HepG2 (cell line): ENCODE results near the gene VEZF1. TPM values are rescaled to one million over a fixed set of nuclear protein-coding genes. Genes with fewer than 3 reads are reported as not detected.
A peak's percentile ranks its signal among the peaks of the same experiment; 100 is the strongest.

Experiments
- BORCS8-MEF2B ChIP-seq: sonication (generic); formaldehyde crosslinking; IDR thresholded peaks from 2 replicates; pipeline ENCODE4 v1.8.0; 2022; ENCODE audit warnings: mild to moderate bottlenecking, missing genetic modification reagents
- CERS6 ChIP-seq: sonication (generic); formaldehyde crosslinking; IDR thresholded peaks from 2 replicates; pipeline ENCODE4 v1.5.0; 2020; ENCODE audit warnings: missing genetic modification reagents
- ELF3 ChIP-seq: IDR thresholded peaks from 2 replicates; pipeline ENCODE4 v1.6.1; 2016; ENCODE audit warnings: missing genetic modification reagents, missing compliant biosample characterization
- ETV6 ChIP-seq: sonication (generic); formaldehyde crosslinking; conservative IDR thresholded peaks from 2 replicates; pipeline ENCODE4 v1.4.0; 2020; ENCODE audit warnings: missing genetic modification reagents
- FIP1L1 ChIP-seq: fragments of 200-400 bp; formaldehyde crosslinking; IDR thresholded peaks from 2 replicates; pipeline ENCODE4 v1.6.1; 2018; ENCODE audit warnings: low read depth, mild to moderate bottlenecking, low read length, moderate library complexity, borderline replicate concordance; ENCODE audit not compliant: insufficient read depth
- GMEB1 ChIP-seq: sonication (generic); formaldehyde crosslinking; IDR thresholded peaks from 2 replicates; pipeline ENCODE4 v1.5.1; 2020; ENCODE audit warnings: missing genetic modification reagents, mild to moderate bottlenecking, borderline replicate concordance
- HMGA1 ChIP-seq: sonication (generic); formaldehyde crosslinking; conservative IDR thresholded peaks from 2 replicates; pipeline ENCODE4 v1.4.0; 2020; ENCODE audit warnings: missing genetic modification reagents
- MAF1 ChIP-seq: sonication (generic); formaldehyde crosslinking; IDR thresholded peaks from 2 replicates; pipeline ENCODE4 v1.5.0; 2020; ENCODE audit warnings: missing genetic modification reagents, borderline replicate concordance
- NCOA5 ChIP-seq: sonication (generic); formaldehyde crosslinking; IDR thresholded peaks from 2 replicates; pipeline ENCODE4 v1.4.0; 2020; ENCODE audit warnings: missing genetic modification reagents
- PHF21A ChIP-seq: sonication (generic); formaldehyde crosslinking; IDR thresholded peaks from 2 replicates; pipeline ENCODE4 v1.5.0; 2020; ENCODE audit warnings: mild to moderate bottlenecking, missing genetic modification reagents
- PHF5A ChIP-seq: IDR thresholded peaks from one replicate; pipeline ENCODE4 v1.6.1; 2018; ENCODE audit warnings: low read depth, missing genetic modification reagents; ENCODE audit not compliant: unreplicated experiment
- POLR2A ChIP-seq, 2 experiments: IDR thresholded peaks; 2 replicates each; pipeline ENCODE4 v1.6.1; 2011; ENCODE audit warnings: low read depth in 2 of 2, low read length in 2 of 2, mild to moderate bottlenecking in 1 of 2, moderate library complexity in 1 of 2; ENCODE audit not compliant: insufficient read depth in 1 of 2
- SP5 ChIP-seq: IDR thresholded peaks from 2 replicates; pipeline ENCODE4 v1.6.1; 2016; ENCODE audit warnings: low read depth, borderline replicate concordance
- TBX2 ChIP-seq: sonication (generic); formaldehyde crosslinking; IDR thresholded peaks from 2 replicates; pipeline ENCODE4 v1.5.0; 2020; ENCODE audit warnings: missing genetic modification reagents, mild to moderate bottlenecking, borderline replicate concordance
- ZBTB25 ChIP-seq: IDR thresholded peaks from 2 replicates; pipeline ENCODE4 v1.6.1; 2018; ENCODE audit warnings: missing genetic modification reagents
- ZFX ChIP-seq: sonication (generic); formaldehyde crosslinking; IDR thresholded peaks from 2 replicates; pipeline ENCODE4 v1.4.0; 2020; ENCODE audit warnings: mild to moderate bottlenecking, low read depth, missing genetic modification reagents, moderate library complexity
- ZNF788 ChIP-seq: sonication (generic); formaldehyde crosslinking; IDR thresholded peaks from 2 replicates; pipeline ENCODE4 v1.5.0; 2020; ENCODE audit warnings: mild to moderate bottlenecking, missing genetic modification reagents, borderline replicate concordance
- ZNF800 ChIP-seq: sonication (generic); formaldehyde crosslinking; IDR thresholded peaks from 2 replicates; pipeline ENCODE4 v1.4.0; 2020; ENCODE audit warnings: missing genetic modification reagents
- polyA plus RNA-seq, 8 experiments: library from polyadenylated mRNA; depleted of rRNA in 3 of 8; stranded (reverse) in 7 of 8; unstranded in 1 of 8; fragments of >200 nt; fragmentation: Illumina TruSeq in 4 of 8; extraction: Trizol in 4 of 8; gene quantifications; 2 replicates each; pipeline versions ENCODE4 v1.2.1 to v1.2.3, GENCODE V29; 2011 to 2016; ENCODE audit warnings: low read depth in 4 of 8, missing spikeins in 1 of 8, mixed read lengths in 1 of 8; ENCODE audit not compliant: insufficient read depth in 1 of 8
- total RNA-seq, 5 experiments: library from RNA; depleted of rRNA; stranded (reverse); fragments of >200 nt; fragmentation: Illumina TruSeq; extraction: Trizol; gene quantifications; 2 replicates each; pipeline ENCODE4 v1.2.3, GENCODE V29; 2016; ENCODE audit warnings: low read depth in 1 of 5
- TF ChIP-seq, protein P1 (sequence below): sonication (generic); formaldehyde crosslinking; IDR thresholded peaks from 2 replicates; pipeline ENCODE4 v1.4.0; 2020; ENCODE audit warnings: low read depth, mild to moderate bottlenecking, missing genetic modification reagents
- TF ChIP-seq, protein P2 (sequence below): sonication (generic); formaldehyde crosslinking; IDR thresholded peaks from 2 replicates; pipeline ENCODE4 v1.4.0; 2020; ENCODE audit warnings: missing genetic modification reagents, borderline replicate concordance
- TF ChIP-seq, protein P3 (sequence below): IDR thresholded peaks from 2 replicates; pipeline ENCODE4 v1.6.1; 2012; ENCODE audit warnings: inconsistent platforms

The VEZF1 gene
- total and polyA plus RNA-seq, 2 of the 13 experiments (the other 11 are each of a cell fraction or from before 2014, with no cell fraction given): 45.9 to 49.7 TPM

DNA sequence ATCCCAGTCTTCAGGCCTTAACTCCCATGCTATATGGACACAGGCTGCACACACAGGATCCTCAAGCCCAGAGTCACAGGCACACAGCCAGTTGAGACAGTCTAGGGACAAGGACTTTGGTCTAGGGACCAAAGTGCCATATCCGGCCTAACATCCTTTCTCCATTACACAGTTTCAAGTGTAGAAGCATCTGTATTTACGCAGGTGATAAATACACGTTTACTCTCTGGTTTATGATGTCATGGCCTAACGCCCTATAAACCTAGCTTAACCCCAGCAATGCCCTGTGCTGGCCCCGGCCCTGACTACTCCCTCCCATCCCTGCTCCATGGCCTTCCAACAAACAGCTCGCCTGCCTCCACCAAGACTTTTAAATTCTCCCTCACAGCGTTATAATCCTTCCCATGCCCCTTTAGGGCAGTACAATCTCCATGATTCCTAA, 50.0 kb downstream of the VEZF1 start (continued):
- TF ChIP-seq, protein P1, sequence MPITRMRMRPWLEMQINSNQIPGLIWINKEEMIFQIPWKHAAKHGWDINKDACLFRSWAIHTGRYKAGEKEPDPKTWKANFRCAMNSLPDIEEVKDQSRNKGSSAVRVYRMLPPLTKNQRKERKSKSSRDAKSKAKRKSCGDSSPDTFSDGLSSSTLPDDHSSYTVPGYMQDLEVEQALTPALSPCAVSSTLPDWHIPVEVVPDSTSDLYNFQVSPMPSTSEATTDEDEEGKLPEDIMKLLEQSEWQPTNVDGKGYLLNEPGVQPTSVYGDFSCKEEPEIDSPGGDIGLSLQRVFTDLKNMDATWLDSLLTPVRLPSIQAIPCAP (CRISPR knock-in tag): no peak
- TF ChIP-seq ZNF800 (CRISPR knock-in tag): no peak
- no peak for TF ChIP-seq HMGA1 (CRISPR knock-in tag)
- TF ChIP-seq PHF5A (CRISPR knock-in tag): peak; percentile 76
- TF ChIP-seq ZBTB25 (CRISPR knock-in tag): peak; percentile 71; the same call in 1 of the 2 replicates
- TF ChIP-seq MAF1 (CRISPR knock-in tag): no peak
- TF ChIP-seq FIP1L1: no peak
- peak; percentile 55; the same call in 1 of the 2 replicates for TF ChIP-seq ZFX
- TF ChIP-seq TBX2: peak; percentile 75
- TF ChIP-seq ZNF788: 0 out of 2 replicates have a peak, but pooled peaks have one; percentile 22
- peak; percentile 66 for TF ChIP-seq PHF21A (CRISPR knock-in tag)
- no peak for TF ChIP-seq ETV6 (CRISPR knock-in tag)
- no peak for TF ChIP-seq CERS6 (CRISPR knock-in tag)
- peak; percentile 85 for TF ChIP-seq ELF3 (CRISPR knock-in tag)
- no peak for TF ChIP-seq NCOA5
- no peak for TF ChIP-seq GMEB1
- TF ChIP-seq, protein P2, sequence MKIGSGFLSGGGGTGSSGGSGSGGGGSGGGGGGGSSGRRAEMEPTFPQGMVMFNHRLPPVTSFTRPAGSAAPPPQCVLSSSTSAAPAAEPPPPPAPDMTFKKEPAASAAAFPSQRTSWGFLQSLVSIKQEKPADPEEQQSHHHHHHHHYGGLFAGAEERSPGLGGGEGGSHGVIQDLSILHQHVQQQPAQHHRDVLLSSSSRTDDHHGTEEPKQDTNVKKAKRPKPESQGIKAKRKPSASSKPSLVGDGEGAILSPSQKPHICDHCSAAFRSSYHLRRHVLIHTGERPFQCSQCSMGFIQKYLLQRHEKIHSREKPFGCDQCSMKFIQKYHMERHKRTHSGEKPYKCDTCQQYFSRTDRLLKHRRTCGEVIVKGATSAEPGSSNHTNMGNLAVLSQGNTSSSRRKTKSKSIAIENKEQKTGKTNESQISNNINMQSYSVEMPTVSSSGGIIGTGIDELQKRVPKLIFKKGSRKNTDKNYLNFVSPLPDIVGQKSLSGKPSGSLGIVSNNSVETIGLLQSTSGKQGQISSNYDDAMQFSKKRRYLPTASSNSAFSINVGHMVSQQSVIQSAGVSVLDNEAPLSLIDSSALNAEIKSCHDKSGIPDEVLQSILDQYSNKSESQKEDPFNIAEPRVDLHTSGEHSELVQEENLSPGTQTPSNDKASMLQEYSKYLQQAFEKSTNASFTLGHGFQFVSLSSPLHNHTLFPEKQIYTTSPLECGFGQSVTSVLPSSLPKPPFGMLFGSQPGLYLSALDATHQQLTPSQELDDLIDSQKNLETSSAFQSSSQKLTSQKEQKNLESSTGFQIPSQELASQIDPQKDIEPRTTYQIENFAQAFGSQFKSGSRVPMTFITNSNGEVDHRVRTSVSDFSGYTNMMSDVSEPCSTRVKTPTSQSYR: peak; percentile 55; the same call in 1 of the 2 replicates
- 0 out of 2 replicates have a peak, but pooled peaks have one; percentile 32 for TF ChIP-seq SP5 (CRISPR knock-in tag)
- TF ChIP-seq BORCS8-MEF2B (CRISPR knock-in tag): no peak
- TF ChIP-seq, protein P3, sequence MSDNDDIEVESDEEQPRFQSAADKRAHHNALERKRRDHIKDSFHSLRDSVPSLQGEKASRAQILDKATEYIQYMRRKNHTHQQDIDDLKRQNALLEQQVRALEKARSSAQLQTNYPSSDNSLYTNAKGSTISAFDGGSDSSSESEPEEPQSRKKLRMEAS: peak; percentile 49; the same call in 1 of the 2 replicates
- no peak for TF ChIP-seq POLR2A (IDR thresholded peaks at IDR 0.05; ENCODE audit: insufficient read depth in 1 of 2, low read depth in 2 of 2, low read length in 2 of 2)
